Coronary artery (tissue), 2 donors: Measurements from ENCODE around the gene CDS1.

Source experiments
- DNase-seq: peaks from one replicate; pipeline ENCODE4 v3.0.0-alpha.2; 2017; ENCODE audit warnings: low spot score
- H3K27ac ChIP-seq, 2 donors: fragments of 200-600 bp; sonication (generic); one replicate each; pipeline ENCODE4 v1.5.1; 2016 to 2019
- H3K4me3 ChIP-seq: fragments of 200-600 bp; sonication (generic); 2 replicates; pipeline ENCODE4 v1.5.1; 2016; ENCODE audit warnings: mild to moderate bottlenecking, moderate library complexity
- TF ChIP-seq, protein P1 (sequence below): fragments of 200-600 bp; sonication (generic); IDR thresholded peaks from one replicate; pipeline ENCODE4 v1.5.1; 2019; ENCODE audit warnings: antibody characterized with exemption

The CDS1 gene

DNA sequence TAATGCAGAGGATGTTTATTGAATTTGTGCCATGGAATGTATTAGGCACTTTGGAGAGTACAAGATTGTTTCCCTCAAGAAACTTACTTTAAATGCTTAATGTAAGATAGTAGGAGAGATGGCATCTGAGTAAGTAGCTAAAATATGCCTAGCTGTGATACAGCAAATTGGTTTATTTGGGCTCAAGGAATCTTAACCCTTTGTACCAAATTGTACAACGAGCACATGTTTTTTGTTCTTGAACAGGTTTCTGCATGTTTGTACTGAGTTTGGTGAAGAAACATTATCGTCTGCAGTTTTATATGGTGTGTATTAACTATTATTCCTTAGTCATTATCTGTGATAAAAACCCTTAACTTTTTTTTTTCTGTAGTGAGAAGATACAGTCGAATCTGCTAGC lies 48.6 kb downstream of the CDS1 start:
- no peak overlapping the region for H3K4me3 ChIP-seq
- DNase-seq = no peak
- no peak overlapping the region for H3K27ac ChIP-seq
- TF ChIP-seq, protein P1, sequence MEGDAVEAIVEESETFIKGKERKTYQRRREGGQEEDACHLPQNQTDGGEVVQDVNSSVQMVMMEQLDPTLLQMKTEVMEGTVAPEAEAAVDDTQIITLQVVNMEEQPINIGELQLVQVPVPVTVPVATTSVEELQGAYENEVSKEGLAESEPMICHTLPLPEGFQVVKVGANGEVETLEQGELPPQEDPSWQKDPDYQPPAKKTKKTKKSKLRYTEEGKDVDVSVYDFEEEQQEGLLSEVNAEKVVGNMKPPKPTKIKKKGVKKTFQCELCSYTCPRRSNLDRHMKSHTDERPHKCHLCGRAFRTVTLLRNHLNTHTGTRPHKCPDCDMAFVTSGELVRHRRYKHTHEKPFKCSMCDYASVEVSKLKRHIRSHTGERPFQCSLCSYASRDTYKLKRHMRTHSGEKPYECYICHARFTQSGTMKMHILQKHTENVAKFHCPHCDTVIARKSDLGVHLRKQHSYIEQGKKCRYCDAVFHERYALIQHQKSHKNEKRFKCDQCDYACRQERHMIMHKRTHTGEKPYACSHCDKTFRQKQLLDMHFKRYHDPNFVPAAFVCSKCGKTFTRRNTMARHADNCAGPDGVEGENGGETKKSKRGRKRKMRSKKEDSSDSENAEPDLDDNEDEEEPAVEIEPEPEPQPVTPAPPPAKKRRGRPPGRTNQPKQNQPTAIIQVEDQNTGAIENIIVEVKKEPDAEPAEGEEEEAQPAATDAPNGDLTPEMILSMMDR = no peak

DNA sequence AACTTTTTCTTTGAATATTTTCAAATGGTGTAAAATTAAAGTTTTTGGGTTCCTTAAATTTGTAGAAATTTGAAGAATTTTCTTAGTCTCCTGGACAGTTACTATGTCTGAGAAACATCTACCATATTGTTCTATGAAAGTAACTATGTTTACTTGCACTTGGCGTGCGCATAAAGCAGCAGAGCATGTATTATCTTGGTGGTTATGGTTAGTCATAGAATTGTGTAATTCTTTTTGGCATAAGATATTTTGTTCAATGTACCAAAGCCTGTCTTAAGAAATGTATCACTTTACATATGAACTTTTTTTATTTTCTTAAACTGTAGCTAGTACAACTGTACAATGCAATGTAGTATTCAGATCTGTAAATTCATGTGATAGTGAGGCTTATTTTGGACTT lies 49.2 kb downstream of the CDS1 start:
- Histone ChIP-seq H3K4me3 (no peak overlapping the region), H3K27ac (no peak overlapping the region)
- TF ChIP-seq, protein P1 = no peak
- no peak for DNase-seq

DNA sequence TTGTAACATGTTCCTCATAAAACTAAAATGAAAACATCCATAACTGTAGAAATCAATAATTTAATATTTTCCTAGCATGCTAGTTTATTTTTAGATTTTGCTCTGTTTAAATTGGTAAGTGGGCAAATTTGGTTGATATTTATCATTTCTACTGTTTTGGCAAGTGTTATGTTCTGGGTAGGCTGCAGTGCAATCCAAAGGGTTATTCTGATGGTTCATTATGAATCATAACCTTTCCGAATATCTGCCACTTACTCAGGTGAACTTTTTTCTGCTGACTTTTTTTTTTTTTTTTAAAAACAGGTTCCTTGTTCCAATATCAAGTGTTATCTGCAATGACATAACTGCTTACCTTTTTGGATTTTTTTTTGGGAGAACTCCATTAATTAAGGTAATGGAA lies 52.0 kb downstream of the CDS1 start:
- TF ChIP-seq, protein P1 = no peak
- no peak for DNase-seq
- Histone ChIP-seq H3K27ac (no peak overlapping the region), H3K4me3 (no peak overlapping the region)

DNA sequence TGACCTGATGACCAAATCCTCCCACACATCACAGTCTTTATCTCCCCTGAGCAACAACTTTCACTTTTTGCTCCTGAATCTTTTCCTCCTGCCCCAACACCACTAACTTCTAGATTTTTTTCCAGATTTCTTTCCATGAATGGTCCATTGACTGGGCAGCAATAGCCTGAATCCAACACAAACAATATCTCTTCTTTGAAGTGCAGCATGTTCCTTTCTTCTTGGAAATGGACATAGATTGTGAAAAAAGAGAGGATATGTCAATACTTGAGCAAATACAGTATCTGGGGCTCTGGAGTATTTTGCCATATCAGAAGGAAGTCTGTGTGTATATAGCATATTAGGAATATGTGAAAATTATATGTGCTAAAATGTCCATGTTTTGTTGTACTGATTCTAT lies 55.2 kb downstream of the CDS1 start:
- Histone ChIP-seq H3K27ac (no peak overlapping the region), H3K4me3 (no peak overlapping the region)
- DNase-seq = no peak
- TF ChIP-seq, protein P1 = no peak

DNA sequence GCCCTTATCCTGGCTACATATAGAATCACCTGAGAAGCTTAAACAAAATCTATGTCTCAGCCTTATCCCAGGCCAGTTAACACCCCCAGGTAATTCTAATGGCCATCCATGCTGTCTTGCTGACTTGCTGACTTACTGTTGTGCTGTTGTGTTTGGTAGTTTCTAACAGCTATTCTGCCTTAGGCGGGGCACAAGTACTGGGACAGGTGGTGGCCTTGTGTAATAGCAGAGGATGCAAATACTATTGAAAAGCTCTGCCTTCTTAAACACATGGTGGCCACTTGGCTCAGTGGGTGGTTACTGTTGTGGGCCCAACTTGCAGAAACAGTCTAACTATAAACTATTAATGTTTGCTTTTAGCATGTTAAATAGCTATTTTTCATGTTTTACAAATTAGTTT lies 56.2 kb downstream of the CDS1 start:
- Histone ChIP-seq H3K4me3 (no peak overlapping the region), H3K27ac (no peak overlapping the region)
- no peak for DNase-seq
- TF ChIP-seq, protein P1 = no peak

DNA sequence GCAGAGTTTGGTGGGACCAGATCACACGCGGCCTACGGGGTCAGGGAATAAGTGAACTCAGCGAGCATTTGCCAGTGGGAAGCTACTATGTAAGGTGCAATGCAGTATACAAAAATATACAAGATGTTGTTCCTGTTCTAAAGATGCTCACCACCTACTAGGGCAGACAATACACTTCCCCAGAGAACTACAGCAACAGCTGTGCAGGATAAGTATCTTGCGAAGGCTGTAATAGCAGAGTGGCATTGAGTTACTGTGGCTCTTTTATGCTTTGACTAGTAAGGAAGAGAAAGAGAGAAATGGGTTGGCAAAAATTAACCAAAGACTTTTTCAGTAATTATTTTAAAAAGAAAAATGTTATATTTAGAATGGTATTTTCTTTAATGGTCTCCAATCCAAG lies 61.2 kb downstream of the CDS1 start:
- Histone ChIP-seq H3K27ac (no peak overlapping the region), H3K4me3 (no peak overlapping the region)
- DNase-seq = no peak
- TF ChIP-seq, protein P1 = no peak

DNA sequence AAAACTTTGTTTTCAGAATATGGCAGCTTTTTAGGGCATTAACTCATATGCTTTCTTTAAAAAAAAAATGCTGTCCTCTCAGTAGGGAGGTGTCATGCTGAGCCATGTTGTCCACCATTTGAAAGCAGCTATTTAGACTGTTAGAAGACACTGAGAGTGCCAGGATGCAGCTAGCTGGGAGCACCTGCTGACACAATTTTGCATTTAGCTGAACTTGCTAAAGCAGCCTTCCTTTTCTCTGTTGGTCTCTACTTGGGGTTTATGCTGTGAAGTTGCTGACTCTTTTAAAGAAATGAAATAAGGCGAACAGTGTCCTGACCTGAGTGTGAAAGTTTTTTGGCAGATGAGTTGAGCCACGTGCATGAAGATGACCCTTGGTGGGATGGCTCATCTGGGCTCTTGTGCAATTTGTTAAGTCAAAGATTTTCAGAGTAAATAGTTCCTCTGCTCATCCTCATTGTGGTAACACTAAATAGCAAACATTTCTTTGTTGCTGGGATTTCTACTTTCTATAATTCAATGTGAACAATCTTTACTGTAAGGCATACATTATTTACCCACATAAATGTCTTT lies 64.5 kb downstream of the CDS1 start:
- TF ChIP-seq, protein P1 = no peak
- no peak for DNase-seq
- Histone ChIP-seq H3K4me3 (no peak overlapping the region), H3K27ac (no peak overlapping the region)
